HG03378 (cell line): Measurements from ENCODE around the gene TMEM109.
"Not testable (repeated sequence)": the region's sequence is repeated elsewhere in the genome, so short reads cannot be mapped to it uniquely, and the experiment has no call there.

Experiments used
- ATAC-seq: cut with Tn5 transposase; IDR thresholded peaks from one replicate; pipeline ENCODE4 v1.9.1; 2021; ENCODE audit warnings: mild to moderate bottlenecking, moderate library complexity; ENCODE audit not compliant: unreplicated experiment

Gene TMEM109

GRCh38 chr11:60909680-60910280, 4.2 kb upstream of the TMEM109 start:
- not testable (repeated sequence) for ATAC-seq

DNA sequence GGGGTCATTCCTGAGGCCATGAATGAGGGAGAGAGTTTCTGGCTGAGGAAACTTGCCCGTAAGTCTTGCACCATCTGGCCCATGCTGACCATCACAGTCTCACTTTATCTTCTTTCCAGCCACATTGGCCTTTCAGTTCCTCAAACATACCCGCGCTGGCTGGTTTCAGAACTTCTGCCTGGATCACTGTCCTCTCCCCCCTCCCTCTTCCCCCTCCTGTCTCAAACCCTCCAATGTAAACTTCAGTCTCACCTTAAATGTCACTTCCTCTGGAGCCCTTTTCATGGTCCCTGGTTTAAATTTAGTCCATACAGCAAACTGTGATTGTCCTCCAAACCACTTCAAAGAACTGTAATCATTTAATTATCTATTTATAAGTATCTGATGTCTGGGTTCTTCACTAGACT, 3.7 kb upstream of the TMEM109 start:
- peak; percentile 43 for ATAC-seq

GRCh38 chr11:60910711-60911380, 3.1 kb upstream of the TMEM109 start:
- no peak for ATAC-seq

- no peak for ATAC-seq
Measured at GRCh38 chr11:60912223-60912850, 1.6 kb upstream of the TMEM109 start.

DNA sequence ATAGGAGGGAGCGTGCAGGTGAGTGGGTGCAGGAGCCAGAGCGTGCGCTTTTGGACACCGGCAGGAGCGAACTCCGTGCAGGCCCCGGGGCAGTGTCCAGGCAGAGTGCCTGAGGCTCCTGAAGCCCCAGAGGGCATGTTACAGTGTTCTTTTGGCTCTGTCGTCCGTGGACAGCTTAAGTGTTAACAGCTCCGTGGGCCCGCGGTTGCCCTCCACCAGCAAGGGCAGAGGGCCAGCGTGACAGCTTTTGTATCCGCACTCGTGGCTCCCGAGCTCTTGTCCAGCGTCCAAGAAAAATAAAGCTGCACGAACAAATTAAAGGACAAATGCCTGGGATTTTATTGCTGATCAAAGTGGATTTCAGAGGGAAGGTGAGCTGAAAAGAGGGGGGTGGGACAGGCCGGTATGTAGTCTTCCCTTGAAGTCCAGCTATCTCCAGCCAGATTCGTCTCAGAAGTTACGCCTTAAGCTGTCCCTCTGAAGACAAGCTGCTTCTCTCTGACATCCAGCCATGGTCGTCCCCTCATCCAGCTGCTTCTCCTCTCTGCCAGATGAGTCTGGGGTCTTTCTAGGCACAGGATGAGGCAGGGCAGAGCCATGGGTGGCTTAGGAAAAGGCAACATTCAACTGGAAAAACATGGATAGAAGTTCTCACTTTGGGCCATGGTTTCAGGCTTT, 968 bp upstream of the TMEM109 start:
- no peak for ATAC-seq

GRCh38 chr11:60914633-60915247, 782 bp downstream of the TMEM109 start:
- ATAC-seq: no peak

- ATAC-seq: peak; percentile 54
Measured at GRCh38 chr11:60915248-60915914, 1.4 kb downstream of the TMEM109 start.

- ATAC-seq: no peak
Measured at GRCh38 chr11:60916669-60917206, 2.8 kb downstream of the TMEM109 start.

DNA sequence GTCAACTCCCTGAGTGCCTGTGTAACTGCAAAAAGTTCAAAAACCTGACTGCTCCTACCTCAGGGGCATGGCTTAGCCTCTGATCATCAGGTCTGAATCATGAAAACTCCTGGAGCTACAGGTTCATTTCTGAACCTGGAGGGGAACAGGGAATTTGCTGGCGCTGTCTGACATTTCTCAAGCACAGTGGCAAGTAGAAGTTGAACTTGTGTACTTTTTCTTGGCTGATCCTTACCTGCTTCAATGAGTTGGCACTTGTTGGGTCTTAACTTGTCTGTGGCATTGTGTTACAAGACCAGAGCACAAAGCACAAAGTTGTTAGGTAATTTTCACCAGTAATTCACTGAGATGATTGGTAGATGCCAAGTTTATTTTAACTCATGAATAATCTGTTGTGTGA, 3.3 kb downstream of the TMEM109 start:
- ATAC-seq: no peak

DNA sequence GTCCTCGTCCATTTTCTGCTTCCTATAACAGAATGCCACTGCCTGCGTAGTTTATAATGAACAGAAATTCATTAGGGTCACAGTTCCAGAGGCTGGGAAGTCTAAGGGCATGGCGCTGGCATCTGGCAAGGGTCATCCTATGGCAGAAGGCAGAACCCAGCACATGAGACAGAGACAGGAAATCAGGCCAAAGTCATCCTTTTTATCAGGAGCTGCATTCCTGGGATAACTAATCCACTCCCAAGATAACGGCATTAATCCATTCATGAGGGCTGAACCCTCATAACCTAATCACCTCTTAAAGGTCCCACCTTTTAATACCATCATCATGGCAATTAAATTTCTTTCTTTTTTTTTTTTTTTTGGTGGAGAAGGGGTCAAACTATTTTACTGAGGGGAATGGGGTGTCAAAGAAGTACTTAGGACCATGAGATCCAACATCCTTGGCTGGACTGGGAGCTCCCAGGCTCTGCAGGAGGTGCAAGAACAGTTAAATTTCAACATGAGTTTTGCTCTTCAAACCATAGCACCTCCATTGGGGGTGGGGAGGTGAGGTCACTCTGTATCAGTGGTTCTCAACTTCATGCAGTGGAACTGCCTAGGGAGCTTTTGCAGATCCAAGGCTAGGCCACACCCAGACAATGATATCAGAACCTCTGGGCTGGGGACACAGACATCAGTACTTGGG, 4.4 kb downstream of the TMEM109 start:
- no peak for ATAC-seq

- ATAC-seq: no peak
Measured at GRCh38 chr11:60918939-60919265, 4.9 kb downstream of the TMEM109 start.

DNA sequence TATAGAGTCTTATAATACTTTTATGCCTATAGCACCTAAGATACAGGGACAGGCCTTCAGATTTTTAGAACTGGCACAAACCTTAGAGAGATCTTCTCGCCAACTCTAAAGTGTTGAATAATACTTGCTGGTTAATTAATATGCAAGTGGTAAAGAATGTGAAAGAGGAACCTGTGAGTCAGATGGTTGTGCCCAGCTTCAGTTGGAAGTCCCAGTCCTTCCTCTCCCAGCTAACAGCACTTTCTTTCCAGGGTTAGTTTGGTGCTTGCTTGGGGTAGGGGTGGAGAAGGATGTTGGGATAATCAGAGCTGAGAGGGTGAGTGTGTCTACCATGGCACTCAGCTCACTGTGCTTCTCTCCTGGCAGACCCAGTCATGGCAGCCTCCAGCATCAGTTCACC, 5.4 kb downstream of the TMEM109 start:
- no peak for ATAC-seq

DNA sequence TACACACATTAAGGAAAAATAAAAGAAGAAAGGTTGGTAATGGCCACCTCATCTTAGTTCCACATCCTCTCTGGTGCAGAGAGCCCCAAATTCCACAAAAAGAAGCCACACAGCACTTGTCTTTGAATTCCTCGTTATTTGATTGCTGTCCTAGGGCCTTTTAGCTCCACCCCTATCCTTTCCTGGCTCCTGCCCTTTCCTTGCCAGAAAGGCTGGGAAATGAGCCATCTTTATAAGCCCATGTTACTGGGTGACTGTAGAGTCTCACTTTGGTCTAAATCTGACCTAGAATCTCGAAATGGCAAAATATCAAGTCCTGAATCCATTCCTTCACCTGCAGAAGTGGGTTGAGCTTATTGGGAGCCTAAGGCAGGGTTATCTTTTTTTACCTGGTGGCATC, 6.0 kb downstream of the TMEM109 start:
- no peak for ATAC-seq

DNA sequence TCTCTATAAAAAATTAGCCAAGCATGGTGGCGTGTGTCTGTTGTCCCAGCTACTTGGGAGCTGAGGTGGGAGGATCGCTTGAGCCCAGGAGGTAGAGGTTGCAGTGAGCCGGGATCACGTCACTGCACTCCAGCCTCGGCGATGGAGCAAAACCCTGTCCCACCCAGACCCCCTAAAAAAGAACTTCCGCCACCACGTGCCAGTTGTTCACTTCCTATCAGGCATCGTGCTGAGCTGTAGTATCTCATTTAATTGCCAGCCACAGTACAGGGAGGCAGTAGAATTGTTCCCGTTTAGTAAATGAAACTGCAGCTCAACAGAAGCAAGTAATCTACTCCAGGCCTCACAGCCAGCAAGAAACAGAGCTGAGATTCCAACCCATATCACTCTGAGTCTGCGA, 7.3 kb downstream of the TMEM109 start:
- ATAC-seq: no peak

DNA sequence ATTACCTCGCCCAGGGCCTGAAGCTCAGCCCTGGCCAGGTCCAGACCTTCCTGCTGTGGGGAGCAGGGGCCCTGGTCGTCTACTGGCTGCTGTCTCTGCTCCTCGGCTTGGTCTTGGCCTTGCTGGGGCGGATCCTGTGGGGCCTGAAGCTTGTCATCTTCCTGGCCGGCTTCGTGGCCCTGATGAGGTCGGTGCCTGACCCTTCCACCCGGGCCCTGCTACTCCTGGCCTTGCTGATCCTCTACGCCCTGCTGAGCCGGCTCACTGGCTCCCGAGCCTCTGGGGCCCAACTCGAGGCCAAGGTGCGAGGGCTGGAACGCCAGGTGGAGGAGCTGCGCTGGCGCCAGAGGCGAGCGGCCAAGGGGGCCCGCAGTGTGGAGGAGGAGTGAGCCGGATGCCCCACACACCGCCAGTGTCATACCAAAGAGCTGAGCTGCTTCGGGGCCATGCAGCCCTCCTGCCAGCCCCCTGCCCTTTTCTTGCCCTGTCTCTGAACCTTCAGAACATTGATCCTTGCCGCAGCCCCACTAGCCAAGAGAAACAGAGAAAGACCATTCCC, 7.9 kb downstream of the TMEM109 start:
- no peak for ATAC-seq

DNA sequence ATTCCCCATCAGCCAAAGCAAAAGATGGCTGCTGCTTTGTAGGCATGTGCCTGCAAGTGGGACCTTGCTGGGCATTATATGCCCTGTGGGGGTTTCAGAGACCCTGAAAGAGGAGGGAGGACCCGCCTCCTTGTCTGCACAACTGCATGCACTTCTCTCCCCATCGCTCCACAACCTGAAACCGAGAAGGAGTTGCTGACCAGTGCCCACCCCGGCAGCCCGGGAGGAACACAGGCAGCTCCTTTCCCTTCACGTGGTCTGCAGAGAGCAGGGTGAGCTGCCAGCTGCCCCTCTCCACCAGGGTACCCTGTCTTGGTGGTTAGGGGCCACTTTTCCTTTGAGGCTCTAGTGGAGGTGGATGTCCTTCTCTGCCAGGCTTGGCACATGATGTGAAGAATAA, 8.9 kb downstream of the TMEM109 start:
- ATAC-seq: no peak

GRCh38 chr11:60923326-60923725, 9.4 kb downstream of the TMEM109 start:
- no peak for ATAC-seq

DNA sequence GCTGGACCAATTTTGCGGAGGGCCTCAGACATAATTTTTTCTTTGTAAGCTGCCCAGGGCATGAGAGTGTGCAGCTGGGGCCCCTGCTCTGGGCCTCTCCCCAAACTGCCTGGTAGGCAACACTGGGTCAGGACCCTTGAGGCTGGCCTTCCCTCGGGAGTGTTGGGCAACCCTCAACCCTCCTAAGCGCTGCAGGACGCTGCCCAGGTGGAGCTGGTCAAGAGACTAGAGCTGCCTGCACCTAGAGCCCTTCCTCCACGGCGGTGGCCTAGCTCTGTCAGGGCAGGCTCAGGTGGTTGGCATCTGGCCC, 9.8 kb downstream of the TMEM109 start:
- no peak for ATAC-seq

GRCh38 chr11:60924110-60924905, 10.3 kb downstream of the TMEM109 start, which contains the start of gene TMEM132A:
TMEM132A (plus strand) TSS chr11:60924460; CDS start chr11:60924634, 174 bp downstream.
- ATAC-seq: no peak
